GM12873 (cell line): Measurements from ENCODE around the gene TRPV5.

Experiments
- TF ChIP-seq, protein P1 (sequence below): IDR thresholded peaks from 2 replicates; pipeline ENCODE4 v1.5.1; 2012; ENCODE audit warnings: low read depth, mild to moderate bottlenecking, moderate library complexity, low read length, control low read depth; ENCODE audit not compliant: insufficient read depth; ENCODE audit errors: missing control alignments

TRPV5 gene

DNA sequence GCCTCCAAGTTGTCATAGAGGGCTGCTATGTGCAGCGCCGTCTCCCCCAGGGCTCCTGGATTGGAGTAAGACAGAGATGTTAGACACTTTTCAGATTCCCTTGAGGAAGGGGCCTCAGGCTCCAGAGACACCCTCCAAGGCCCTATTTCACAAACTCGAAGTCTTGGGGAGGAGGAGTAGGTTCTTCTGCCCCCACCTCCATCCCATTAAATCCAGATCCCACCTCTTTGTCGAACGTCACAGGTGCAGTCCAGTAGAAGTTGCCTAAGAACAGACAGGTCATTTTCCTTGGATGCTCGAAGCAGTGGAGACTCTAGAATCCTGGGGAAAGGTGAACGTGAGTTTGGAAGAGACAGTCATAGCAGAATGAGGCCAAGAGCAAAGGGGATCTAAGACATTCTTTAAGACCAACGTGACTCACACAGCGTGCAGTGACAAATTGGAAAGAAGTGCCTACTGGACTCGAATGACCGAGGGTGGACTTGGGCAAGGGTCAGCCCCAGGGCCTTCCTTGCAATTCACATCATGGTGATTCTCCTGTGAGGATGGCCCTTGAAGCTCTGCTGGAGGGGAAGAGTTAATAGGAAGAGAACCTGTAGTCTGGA is 3.3 kb downstream of the TRPV5 start:
- TF ChIP-seq, protein P1, sequence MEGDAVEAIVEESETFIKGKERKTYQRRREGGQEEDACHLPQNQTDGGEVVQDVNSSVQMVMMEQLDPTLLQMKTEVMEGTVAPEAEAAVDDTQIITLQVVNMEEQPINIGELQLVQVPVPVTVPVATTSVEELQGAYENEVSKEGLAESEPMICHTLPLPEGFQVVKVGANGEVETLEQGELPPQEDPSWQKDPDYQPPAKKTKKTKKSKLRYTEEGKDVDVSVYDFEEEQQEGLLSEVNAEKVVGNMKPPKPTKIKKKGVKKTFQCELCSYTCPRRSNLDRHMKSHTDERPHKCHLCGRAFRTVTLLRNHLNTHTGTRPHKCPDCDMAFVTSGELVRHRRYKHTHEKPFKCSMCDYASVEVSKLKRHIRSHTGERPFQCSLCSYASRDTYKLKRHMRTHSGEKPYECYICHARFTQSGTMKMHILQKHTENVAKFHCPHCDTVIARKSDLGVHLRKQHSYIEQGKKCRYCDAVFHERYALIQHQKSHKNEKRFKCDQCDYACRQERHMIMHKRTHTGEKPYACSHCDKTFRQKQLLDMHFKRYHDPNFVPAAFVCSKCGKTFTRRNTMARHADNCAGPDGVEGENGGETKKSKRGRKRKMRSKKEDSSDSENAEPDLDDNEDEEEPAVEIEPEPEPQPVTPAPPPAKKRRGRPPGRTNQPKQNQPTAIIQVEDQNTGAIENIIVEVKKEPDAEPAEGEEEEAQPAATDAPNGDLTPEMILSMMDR = no peak

DNA sequence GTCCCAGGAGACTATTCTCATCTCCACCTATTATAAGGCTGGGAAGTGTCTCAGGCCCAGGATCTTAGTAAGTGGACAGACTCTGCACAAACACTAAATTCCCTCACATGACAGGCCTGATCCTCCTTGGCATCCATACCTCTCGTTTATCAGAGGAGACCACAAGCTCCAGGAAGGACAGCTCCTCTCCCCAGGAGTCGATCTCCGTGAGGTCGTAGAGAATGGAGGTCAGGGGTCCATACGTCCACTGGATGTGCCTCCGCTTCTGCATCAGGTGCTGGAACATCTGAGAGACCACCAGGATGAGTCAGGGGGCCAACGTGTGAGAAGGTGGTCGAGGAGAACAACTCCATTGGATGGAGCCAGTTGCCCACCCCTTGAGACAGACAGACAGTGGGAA is 5.6 kb downstream of the TRPV5 start:
- TF ChIP-seq, protein P1 = no peak

DNA sequence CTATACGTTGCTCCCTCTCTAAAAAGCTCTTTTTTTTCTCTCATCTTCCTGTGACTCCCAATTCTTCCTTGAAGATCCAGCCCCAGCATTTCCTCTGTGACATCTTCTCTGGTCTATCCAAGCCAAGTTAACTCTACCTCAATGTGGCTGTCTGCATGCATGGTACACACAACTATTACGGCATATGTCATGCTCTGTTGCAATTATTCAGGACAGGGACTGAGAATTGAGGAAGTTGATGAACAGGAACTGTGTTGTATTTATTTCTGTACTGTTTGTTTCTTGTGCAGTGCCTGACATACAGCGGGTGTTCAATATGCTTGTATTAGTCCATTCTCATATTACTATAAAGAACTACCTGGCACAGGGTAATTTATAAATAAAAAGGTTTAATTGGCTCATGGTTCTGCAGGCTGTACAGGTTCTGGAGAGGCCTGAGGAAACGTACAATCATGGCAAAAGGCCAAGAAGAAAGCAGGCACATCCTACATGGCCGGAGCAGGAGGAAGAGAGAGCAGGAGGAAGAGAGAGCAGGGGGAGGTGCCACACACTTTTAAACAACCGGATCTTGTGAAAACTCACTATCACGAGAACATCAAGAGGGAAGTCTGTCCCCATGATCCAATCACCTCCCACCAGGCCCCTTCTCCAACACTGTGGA is 6.3 kb downstream of the TRPV5 start:
- TF ChIP-seq, protein P1 = no peak

DNA sequence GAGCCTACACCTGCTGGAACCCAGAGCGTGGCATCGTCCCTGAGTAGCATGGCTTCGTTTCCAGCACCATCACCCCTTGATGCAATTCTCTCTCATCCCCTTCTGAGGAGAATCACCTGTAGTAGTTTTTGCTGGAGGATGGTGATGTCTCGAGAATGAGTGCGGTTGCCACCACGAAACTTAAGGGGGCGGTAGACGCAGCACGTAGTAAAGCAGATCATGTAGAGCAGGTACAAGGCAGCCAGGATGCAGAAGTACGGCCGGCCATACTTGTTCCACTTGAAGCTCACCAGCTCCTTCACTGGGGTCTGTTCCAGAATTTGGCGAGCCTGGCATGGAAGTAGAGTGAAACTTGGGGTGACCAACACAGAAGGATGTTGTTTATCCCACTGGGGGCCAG is 8.1 kb downstream of the TRPV5 start:
- TF ChIP-seq, protein P1 = peak; percentile 19

DNA sequence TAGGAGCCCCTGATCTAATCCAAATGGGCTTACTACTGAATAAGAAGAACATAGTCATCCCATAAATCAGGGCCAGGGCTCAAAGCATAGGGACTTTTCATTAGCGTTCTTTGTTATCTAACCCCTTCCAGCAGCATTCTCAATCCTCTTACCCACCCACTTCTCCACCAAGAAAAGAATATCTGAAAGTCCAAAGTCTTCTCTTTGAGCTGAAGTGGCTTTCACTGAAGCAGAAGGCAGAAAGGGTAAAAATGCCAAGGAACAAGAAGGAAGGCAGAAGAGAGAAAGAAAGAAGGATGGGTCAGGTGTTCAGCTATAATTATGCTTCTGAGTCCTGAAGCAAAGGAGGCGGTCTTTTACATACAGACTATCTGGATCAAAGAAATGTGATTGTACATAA is 10.2 kb downstream of the TRPV5 start:
- TF ChIP-seq, protein P1 = no peak

DNA sequence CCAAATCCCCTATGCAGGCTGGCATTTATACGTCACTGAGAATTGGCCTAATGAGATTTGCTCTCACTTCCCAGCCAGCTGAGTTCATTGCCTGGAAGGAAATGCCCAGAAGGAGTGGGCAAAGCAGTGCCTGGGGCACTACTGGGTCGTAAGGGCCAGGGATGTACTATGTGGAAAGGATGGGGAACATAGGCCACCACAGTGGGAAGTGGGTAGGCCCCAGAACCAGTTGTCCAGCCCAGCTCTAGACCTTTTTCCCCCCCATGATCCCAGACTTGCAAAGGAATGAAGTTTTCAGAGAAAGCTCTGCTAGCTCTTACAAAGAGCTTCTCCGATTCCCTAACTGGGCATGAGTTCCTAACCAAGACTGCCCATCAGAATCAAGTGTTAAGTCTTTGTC is 13.9 kb downstream of the TRPV5 start:
- TF ChIP-seq, protein P1 = no peak

DNA sequence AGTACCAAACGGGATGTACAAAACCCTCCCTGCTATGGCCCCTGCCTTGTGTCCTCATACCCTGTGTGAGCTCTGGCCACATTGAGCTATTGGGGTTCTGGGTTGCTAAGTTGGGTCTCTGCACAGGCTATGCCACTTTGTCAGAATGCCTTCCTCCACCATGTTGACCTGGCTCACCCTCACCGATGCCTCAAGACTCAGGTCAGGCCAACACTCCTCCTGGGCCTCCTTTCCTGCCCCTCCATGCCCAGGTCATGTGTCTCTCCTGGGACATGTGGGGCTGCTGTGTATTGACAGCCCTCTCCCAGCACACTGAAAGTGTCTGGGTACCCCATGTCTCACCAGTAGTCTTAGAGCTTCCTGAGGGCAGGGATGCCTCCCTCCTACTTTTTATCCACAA is 14.6 kb downstream of the TRPV5 start:
- TF ChIP-seq, protein P1 = no peak
